ENCODE data around the gene TMEM263. TPM values are rescaled to one million over a fixed set of nuclear protein-coding genes. Genes with fewer than 3 reads are reported as not detected.
"Not testable (repeated sequence)": the region's sequence is repeated elsewhere in the genome, so short reads cannot be mapped to it uniquely, and the experiment has no call there.

TMEM263 gene
- total RNA-seq, 2 experiments from 2014 or later, result 34.1 to 60.0 TPM

DNA sequence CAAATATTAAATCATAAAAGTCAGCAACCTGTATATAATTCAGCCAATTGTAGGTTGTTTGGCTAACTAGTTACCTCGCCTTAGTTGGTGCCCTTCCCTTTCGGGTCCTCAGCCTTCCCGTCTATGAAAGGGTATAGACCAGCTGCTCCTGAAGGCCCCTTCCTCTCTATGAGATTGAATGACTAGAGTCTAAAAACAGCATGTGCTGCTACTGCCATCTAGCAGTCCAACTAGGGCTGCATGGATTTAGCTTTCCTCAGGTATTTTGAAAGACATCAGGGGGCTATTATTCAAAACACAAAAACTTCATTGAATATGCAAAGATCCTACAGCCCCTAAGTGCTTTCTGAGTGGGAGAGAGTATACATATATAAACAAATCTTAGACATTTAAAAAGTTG, 37.0 kb upstream of the TMEM263 start:
- Histone ChIP-seq H3K36me3 (ENCODE audit: insufficient read depth, low read length) (no peaks in the 10 kb centered on the region), H4K20me1 (ENCODE audit: insufficient read depth, low read length) (no peaks in the 10 kb centered on the region), H3K4me2 (ENCODE audit: low read length) (no peak overlapping the region), H3K9me2 (ENCODE audit: insufficient read depth, low read length) (no peaks in the 10 kb centered on the region), H3K79me2 (ENCODE audit: insufficient read depth, low read depth, low read length) (no peaks in the 10 kb centered on the region), H2AFZ (ENCODE audit: low read length) (no peak overlapping the region), H3K4me1 (ENCODE audit: insufficient read depth, low read length, poor library complexity, severe bottlenecking) (no peaks in the 10 kb centered on the region), H3K9me3 (ENCODE audit: low read length) (no peaks in the 10 kb centered on the region), H3K27ac (ENCODE audit: low read depth, low read length, poor library complexity, severe bottlenecking) (no peak overlapping the region), H3K4me3 (ENCODE audit: low read depth, low read length, poor library complexity, severe bottlenecking) (no peak overlapping the region)
- no peak for TF ChIP-seq EZH2phosphoT487 (IDR thresholded peaks at IDR 0.05; ENCODE audit: borderline replicate concordance, low read depth, low read length)
- TF ChIP-seq, protein P1, sequence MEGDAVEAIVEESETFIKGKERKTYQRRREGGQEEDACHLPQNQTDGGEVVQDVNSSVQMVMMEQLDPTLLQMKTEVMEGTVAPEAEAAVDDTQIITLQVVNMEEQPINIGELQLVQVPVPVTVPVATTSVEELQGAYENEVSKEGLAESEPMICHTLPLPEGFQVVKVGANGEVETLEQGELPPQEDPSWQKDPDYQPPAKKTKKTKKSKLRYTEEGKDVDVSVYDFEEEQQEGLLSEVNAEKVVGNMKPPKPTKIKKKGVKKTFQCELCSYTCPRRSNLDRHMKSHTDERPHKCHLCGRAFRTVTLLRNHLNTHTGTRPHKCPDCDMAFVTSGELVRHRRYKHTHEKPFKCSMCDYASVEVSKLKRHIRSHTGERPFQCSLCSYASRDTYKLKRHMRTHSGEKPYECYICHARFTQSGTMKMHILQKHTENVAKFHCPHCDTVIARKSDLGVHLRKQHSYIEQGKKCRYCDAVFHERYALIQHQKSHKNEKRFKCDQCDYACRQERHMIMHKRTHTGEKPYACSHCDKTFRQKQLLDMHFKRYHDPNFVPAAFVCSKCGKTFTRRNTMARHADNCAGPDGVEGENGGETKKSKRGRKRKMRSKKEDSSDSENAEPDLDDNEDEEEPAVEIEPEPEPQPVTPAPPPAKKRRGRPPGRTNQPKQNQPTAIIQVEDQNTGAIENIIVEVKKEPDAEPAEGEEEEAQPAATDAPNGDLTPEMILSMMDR (conservative IDR thresholded peaks at IDR 0.05; ENCODE audit: low read length), result peak; percentile 79
- CTCF ChIA-PET (ENCODE audit: unreplicated experiment), result no interaction called here
- peak; percentile 35 for DNase-seq (ENCODE audit: low spot score)
- intact Hi-C loops (cut with micrococcal nuclease; ENCODE audit: unreplicated experiment), result loop anchor here (1.0 to 10.0 kb wide), 3 partner anchors 182 to 564 kb away; partner anchors contain the start of gene POLR3B
- BruUV-seq (replicated peaks), result no TSS peak
- POLR2A ChIA-PET, result no interaction called here

DNA sequence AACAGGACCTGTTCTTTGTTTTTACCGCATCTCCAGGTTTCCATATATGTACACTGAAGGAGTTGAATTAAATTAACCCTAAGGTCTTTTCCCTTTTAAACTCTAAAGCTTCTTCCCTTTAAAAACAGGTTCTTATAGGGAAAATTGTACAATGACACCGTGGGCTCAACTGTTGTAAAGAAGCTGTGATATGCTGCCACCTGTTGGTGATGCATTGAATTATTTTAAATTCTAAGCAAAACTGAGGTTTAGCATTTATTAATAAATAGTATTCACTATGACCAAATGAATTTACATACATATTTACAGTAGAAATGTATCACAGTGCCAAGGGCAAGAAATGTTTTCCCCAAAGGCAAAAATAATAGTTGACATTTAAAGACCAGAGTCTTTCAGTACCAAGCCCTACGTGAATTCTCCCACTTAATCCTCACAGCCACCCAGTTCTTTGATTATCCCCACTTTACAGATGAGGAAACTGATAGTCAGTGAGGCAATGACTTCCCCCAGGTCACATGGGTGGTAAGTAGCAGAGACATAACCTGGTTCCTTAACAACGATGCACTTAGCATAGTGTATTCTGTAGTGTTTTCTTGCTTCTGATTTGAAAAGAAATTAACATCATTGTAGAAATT, 35.7 kb upstream of the TMEM263 start:
- no peaks in the 10 kb centered on the region for H3K9me2 ChIP-seq (ENCODE audit: insufficient read depth, low read length)
- no peaks in the 10 kb centered on the region for H3K4me1 ChIP-seq (ENCODE audit: insufficient read depth, low read length, poor library complexity, severe bottlenecking)
- no peak overlapping the region for H3K4me2 ChIP-seq (ENCODE audit: low read length)
- H2AFZ ChIP-seq (ENCODE audit: low read length), result no peak overlapping the region
- TF ChIP-seq, protein P1 (conservative IDR thresholded peaks at IDR 0.05; ENCODE audit: low read length), result peak; percentile 92
- no peak for TF ChIP-seq EZH2phosphoT487 (IDR thresholded peaks at IDR 0.05; ENCODE audit: borderline replicate concordance, low read depth, low read length)
- H3K27ac ChIP-seq (ENCODE audit: low read depth, low read length, poor library complexity, severe bottlenecking), result no peak overlapping the region
- intact Hi-C loops (cut with micrococcal nuclease; ENCODE audit: unreplicated experiment), result loop anchor here (2.0 to 10.0 kb wide), 2 partner anchors 533 to 565 kb away; partner anchors contain the start of gene POLR3B
- no TSS peak for BruUV-seq (replicated peaks)
- POLR2A ChIA-PET, result interaction anchor here (0.8 kb wide), 1 partner anchor 22 kb away, joined by 3 read pairs; no protein-coding TSS in a partner anchor
- peak; percentile 57 for DNase-seq (ENCODE audit: low spot score)
- H3K9me3 ChIP-seq (ENCODE audit: low read length), result no peaks in the 10 kb centered on the region
- H3K4me3 ChIP-seq (ENCODE audit: low read depth, low read length, poor library complexity, severe bottlenecking), result no peak overlapping the region
- CTCF ChIA-PET (ENCODE audit: unreplicated experiment), result no interaction called here
- H3K79me2 ChIP-seq (ENCODE audit: insufficient read depth, low read depth, low read length), result no peaks in the 10 kb centered on the region
- no peaks in the 10 kb centered on the region for H4K20me1 ChIP-seq (ENCODE audit: insufficient read depth, low read length)
- no peaks in the 10 kb centered on the region for H3K36me3 ChIP-seq (ENCODE audit: insufficient read depth, low read length)

DNA sequence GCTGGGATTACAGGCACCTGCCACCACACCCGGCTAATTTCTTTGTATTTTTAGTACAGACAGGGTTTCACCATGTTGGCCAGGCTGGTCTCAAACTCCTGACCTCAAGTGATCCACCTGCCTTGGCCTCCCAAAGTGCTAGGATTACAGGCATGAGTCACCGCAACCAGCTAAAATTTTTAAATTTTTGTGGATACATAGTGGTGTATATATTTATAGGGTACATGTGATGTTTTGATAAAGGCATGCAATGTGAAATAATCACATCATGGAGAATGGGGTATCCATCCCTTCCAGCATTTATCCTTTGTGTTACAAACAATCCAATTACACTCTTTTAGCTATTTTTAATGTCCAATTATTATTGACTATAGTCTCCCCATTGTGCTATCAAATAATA, 33.7 kb upstream of the TMEM263 start:
- POLR2A ChIA-PET; BruUV-seq (replicated peaks); H3K9me2 ChIP-seq (ENCODE audit: insufficient read depth, low read length); DNase-seq (ENCODE audit: low spot score); H3K9me3 ChIP-seq (ENCODE audit: low read length); H3K4me1 ChIP-seq (ENCODE audit: insufficient read depth, low read length, poor library complexity, severe bottlenecking); intact Hi-C loops (cut with micrococcal nuclease; ENCODE audit: unreplicated experiment); CTCF ChIA-PET (ENCODE audit: unreplicated experiment); H3K4me3 ChIP-seq (ENCODE audit: low read depth, low read length, poor library complexity, severe bottlenecking); H3K36me3 ChIP-seq (ENCODE audit: insufficient read depth, low read length); H3K27ac ChIP-seq (ENCODE audit: low read depth, low read length, poor library complexity, severe bottlenecking); H3K79me2 ChIP-seq (ENCODE audit: insufficient read depth, low read depth, low read length); H4K20me1 ChIP-seq (ENCODE audit: insufficient read depth, low read length); H3K4me2 ChIP-seq (ENCODE audit: low read length); H2AFZ ChIP-seq (ENCODE audit: low read length): not testable (repeated sequence)

DNA sequence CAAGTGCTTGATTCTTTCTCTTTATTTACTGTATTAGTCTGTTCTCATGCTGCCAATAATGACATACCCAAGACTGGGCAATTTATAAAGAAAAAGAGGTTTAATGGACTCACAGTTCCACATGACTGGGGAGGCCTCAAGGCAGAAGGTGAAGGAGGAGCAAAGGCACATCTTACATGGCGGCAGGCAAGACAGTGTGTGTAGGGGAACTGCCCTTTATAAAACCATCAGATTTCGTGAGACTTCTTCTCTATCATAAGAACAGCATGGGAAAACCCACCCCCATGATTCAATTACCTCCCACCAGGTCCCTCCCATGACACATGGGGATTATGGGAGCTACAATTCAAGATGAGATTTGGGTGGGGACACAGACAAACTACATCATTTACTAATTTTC, 32.1 kb upstream of the TMEM263 start:
- H3K4me3 ChIP-seq (ENCODE audit: low read depth, low read length, poor library complexity, severe bottlenecking); H3K27ac ChIP-seq (ENCODE audit: low read depth, low read length, poor library complexity, severe bottlenecking); H3K4me2 ChIP-seq (ENCODE audit: low read length); H4K20me1 ChIP-seq (ENCODE audit: insufficient read depth, low read length); H3K36me3 ChIP-seq (ENCODE audit: insufficient read depth, low read length); POLR2A ChIA-PET; H2AFZ ChIP-seq (ENCODE audit: low read length); DNase-seq (ENCODE audit: low spot score); H3K9me3 ChIP-seq (ENCODE audit: low read length); H3K4me1 ChIP-seq (ENCODE audit: insufficient read depth, low read length, poor library complexity, severe bottlenecking); intact Hi-C loops (cut with micrococcal nuclease; ENCODE audit: unreplicated experiment); H3K79me2 ChIP-seq (ENCODE audit: insufficient read depth, low read depth, low read length); H3K9me2 ChIP-seq (ENCODE audit: insufficient read depth, low read length); CTCF ChIA-PET (ENCODE audit: unreplicated experiment); BruUV-seq (replicated peaks): not testable (repeated sequence)

All from OCI-LY7 (cell line).